DND-41 (cell line): ENCODE data around the gene MAG.

Experiments
- ATAC-seq: fragments of 200-7000 bp; cut with Tn5 transposase; 3 replicates; pipeline ENCODE4 v1.9.1; 2021; ENCODE audit warnings: low read depth; ENCODE audit not compliant: insufficient read depth
- DNase-seq: peaks from one replicate; pipeline ENCODE4 v3.0.0-alpha.2; 2020
- H2AFZ ChIP-seq: 2 replicates; pipeline ENCODE4 v1.6.0; 2012; ENCODE audit warnings: low read depth, low read length
- H3K27ac ChIP-seq: 2 replicates; pipeline ENCODE4 v1.5.1; 2012; ENCODE audit warnings: low read length, inconsistent platforms
- H3K27me3 ChIP-seq: fragments of 200-600 bp; sonication (generic); 2 replicates; pipeline ENCODE4 v1.6.0; 2012; ENCODE audit warnings: low read length, mild to moderate bottlenecking, inconsistent platforms; ENCODE audit not compliant: insufficient read depth, poor library complexity
- H3K36me3 ChIP-seq: 2 replicates; pipeline ENCODE4 v1.5.1; 2012; ENCODE audit warnings: low read length, inconsistent platforms; ENCODE audit not compliant: insufficient read depth
- H3K4me1 ChIP-seq: 2 replicates; pipeline ENCODE4 v1.5.1; 2012; ENCODE audit warnings: mild to moderate bottlenecking, low read length; ENCODE audit not compliant: insufficient read depth
- H3K4me2 ChIP-seq: 2 replicates; pipeline ENCODE4 v1.6.0; 2012; ENCODE audit warnings: mild to moderate bottlenecking, moderate library complexity, low read length, inconsistent platforms; ENCODE audit not compliant: insufficient read depth
- H3K4me3 ChIP-seq, 2 experiments: fragments of 200-600 bp in 1 of 2; shearing (Covaris generic) in 1 of 2; 2 replicates each; pipeline ENCODE4 v1.5.1; 2012 to 2016; ENCODE audit warnings: inconsistent platforms in 2 of 2, low read length in 2 of 2, mild to moderate bottlenecking in 2 of 2, low read depth in 1 of 2, moderate library complexity in 1 of 2
- H3K79me2 ChIP-seq: 2 replicates; pipeline ENCODE4 v1.6.0; 2012; ENCODE audit warnings: low read length, inconsistent platforms; ENCODE audit not compliant: insufficient read depth
- H3K9ac ChIP-seq: 2 replicates; pipeline ENCODE4 v1.6.0; 2012; ENCODE audit warnings: low read depth, mild to moderate bottlenecking, inconsistent platforms, low read length, moderate library complexity
- H3K9me3 ChIP-seq: 2 replicates; pipeline ENCODE4 v1.5.1; 2012; ENCODE audit warnings: low read length, moderate library complexity, mild to moderate bottlenecking, inconsistent platforms; ENCODE audit not compliant: insufficient read depth, severe bottlenecking
- H4K20me1 ChIP-seq: 2 replicates; pipeline ENCODE4 v1.6.0; 2012; ENCODE audit warnings: low read length; ENCODE audit not compliant: insufficient read depth
- CTCF ChIP-seq: IDR thresholded peaks from 2 replicates; pipeline ENCODE4 v1.5.1; 2012; ENCODE audit warnings: borderline replicate concordance, low read length, moderate library complexity, mild to moderate bottlenecking; ENCODE audit not compliant: poor library complexity, severe bottlenecking; ENCODE audit errors: extremely low read depth
- EZH2 ChIP-seq: IDR thresholded peaks from 3 replicates; pipeline ENCODE4 v1.6.1; 2012; ENCODE audit warnings: borderline replicate concordance, low read depth, mild to moderate bottlenecking, moderate library complexity, low read length, inconsistent platforms; ENCODE audit not compliant: severe bottlenecking

The MAG gene

GRCh38 chr19:35293363-35293739, 1.4 kb downstream of the MAG start:
- Histone ChIP-seq H3K4me3 (no peak overlapping the region), H3K9ac (no peak overlapping the region), H4K20me1 (peaks cover 16% of the 10 kb centered on the region), H3K27ac (no peak overlapping the region), H3K79me2 (no peaks in the 10 kb centered on the region), H3K27me3 (no peaks in the 10 kb centered on the region), H3K4me1 (no peaks in the 10 kb centered on the region), H3K4me2 (no peak overlapping the region), H3K9me3 (no peaks in the 10 kb centered on the region), H2AFZ (no peak overlapping the region), H3K36me3 (no peaks in the 10 kb centered on the region)
- TF ChIP-seq CTCF = no peak
- no peak for TF ChIP-seq EZH2
- DNase-seq (no peak), ATAC-seq (no peak)

GRCh38 chr19:35293808-35294207, 1.8 kb downstream of the MAG start:
- Histone ChIP-seq H3K27me3 (no peaks in the 10 kb centered on the region), H3K36me3 (no peaks in the 10 kb centered on the region), H3K9ac (no peak overlapping the region), H3K27ac (no peak overlapping the region), H3K4me2 (no peak overlapping the region), H3K4me1 (no peaks in the 10 kb centered on the region), H2AFZ (no peak overlapping the region), H3K9me3 (no peaks in the 10 kb centered on the region), H3K4me3 (no peak overlapping the region), H3K79me2 (no peaks in the 10 kb centered on the region), H4K20me1 (peaks cover 19% of the 10 kb centered on the region)
- TF ChIP-seq CTCF = no peak
- no peak for TF ChIP-seq EZH2
- ATAC-seq (no peak), DNase-seq (no peak)

- no peaks in the 10 kb centered on the region for H3K36me3 ChIP-seq
- no peak overlapping the region for H2AFZ ChIP-seq
- no peak for ATAC-seq
- no peaks in the 10 kb centered on the region for H3K79me2 ChIP-seq
- no peaks in the 10 kb centered on the region for H3K9me3 ChIP-seq
- H3K4me3 ChIP-seq = no peak overlapping the region
- H3K27me3 ChIP-seq = no peaks in the 10 kb centered on the region
- H3K4me1 ChIP-seq = no peaks in the 10 kb centered on the region
- DNase-seq = no peak
- H3K27ac ChIP-seq = no peak overlapping the region
- H3K9ac ChIP-seq = no peak overlapping the region
- H4K20me1 ChIP-seq = peaks cover 19% of the 10 kb centered on the region
- no peak overlapping the region for H3K4me2 ChIP-seq
- no peak for TF ChIP-seq EZH2
Observed at GRCh38 chr19:35294328-35294727, 2.4 kb downstream of the MAG start.

- H3K9me3 ChIP-seq = no peaks in the 10 kb centered on the region
- H3K79me2 ChIP-seq = no peaks in the 10 kb centered on the region
- H3K4me3 ChIP-seq = no peak overlapping the region
- no peak overlapping the region for H3K4me2 ChIP-seq
- DNase-seq (no peak), ATAC-seq (no peak)
- H3K4me1 ChIP-seq = no peaks in the 10 kb centered on the region
- peaks cover 19% of the 10 kb centered on the region for H4K20me1 ChIP-seq
- no peaks in the 10 kb centered on the region for H3K36me3 ChIP-seq
- H3K27ac ChIP-seq = no peak overlapping the region
- TF ChIP-seq CTCF (no peak), EZH2 (no peak)
- H3K27me3 ChIP-seq = no peaks in the 10 kb centered on the region
- no peak overlapping the region for H2AFZ ChIP-seq
- H3K9ac ChIP-seq = no peak overlapping the region
Observed at GRCh38 chr19:35294859-35295791, 3.2 kb downstream of the MAG start.
